GM12891 (cell line): ENCODE data around the gene SLC44A2.

ENCODE experiments used
- POLR2A ChIP-seq: IDR thresholded peaks from 2 replicates; pipeline ENCODE4 v1.6.1; 2011; ENCODE audit warnings: low read depth, low read length, control low read depth
- POLR2AphosphoS5 ChIP-seq: IDR thresholded peaks from 2 replicates; pipeline ENCODE4 v1.6.1; 2011; ENCODE audit warnings: low read depth, low read length, control low read depth
- POU2F2 ChIP-seq: IDR thresholded peaks from 2 replicates; pipeline ENCODE4 v1.6.1; 2011; ENCODE audit warnings: low read depth, mild to moderate bottlenecking, control low read depth, low read length, moderate library complexity
- SPI1 ChIP-seq: IDR thresholded peaks from 2 replicates; pipeline ENCODE4 v1.6.1; 2011; ENCODE audit warnings: low read depth, low read length, control low read depth
- TAF1 ChIP-seq: IDR thresholded peaks from 2 replicates; pipeline ENCODE4 v1.6.1; 2011; ENCODE audit warnings: low read depth, low read length, control low read depth

GRCh38 chr19:10641248-10641647 lies 15.9 kb downstream of the SLC44A2 start:
- TF ChIP-seq TAF1: no peak
- TF ChIP-seq POLR2AphosphoS5: no peak
- no peak for TF ChIP-seq SPI1
- TF ChIP-seq POLR2A: no peak
- TF ChIP-seq POU2F2: no peak
